ENCODE results near the gene IQGAP1. TPM values are rescaled to one million over a fixed set of nuclear protein-coding genes. Genes with fewer than 3 reads are reported as not detected.

The IQGAP1 gene
- total and polyA plus RNA-seq, 2 donors (not counting 1 experiment from before 2014, with no cell fraction given), result 222 to 270 TPM

DNA sequence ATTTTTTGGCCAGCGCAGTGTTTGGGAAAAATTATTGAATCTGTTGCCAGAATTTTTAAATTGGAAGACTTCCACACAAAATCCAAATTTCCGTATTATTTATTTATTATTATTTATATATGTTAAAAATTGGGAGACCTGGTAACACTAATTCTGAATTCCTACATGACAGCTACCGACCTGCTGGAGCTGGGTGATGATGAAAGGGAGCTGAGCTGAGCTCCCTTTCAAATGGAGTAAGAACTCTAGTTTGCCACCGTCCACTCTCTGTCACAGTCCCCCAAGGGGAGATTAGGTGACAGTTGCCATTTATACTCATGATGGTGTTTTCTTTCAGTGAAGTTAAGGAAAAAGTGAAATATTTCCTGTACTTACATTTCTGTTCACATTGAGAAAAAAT, 143.1 kb downstream of the IQGAP1 start:
- no peaks in the 10 kb centered on the region for H3K36me3 ChIP-seq (ENCODE audit: control insufficient read depth, insufficient read depth, low read length)
- DNase-seq (ENCODE audit: low read depth in 2 of 2), result no peak
- TF ChIP-seq, protein P1, sequence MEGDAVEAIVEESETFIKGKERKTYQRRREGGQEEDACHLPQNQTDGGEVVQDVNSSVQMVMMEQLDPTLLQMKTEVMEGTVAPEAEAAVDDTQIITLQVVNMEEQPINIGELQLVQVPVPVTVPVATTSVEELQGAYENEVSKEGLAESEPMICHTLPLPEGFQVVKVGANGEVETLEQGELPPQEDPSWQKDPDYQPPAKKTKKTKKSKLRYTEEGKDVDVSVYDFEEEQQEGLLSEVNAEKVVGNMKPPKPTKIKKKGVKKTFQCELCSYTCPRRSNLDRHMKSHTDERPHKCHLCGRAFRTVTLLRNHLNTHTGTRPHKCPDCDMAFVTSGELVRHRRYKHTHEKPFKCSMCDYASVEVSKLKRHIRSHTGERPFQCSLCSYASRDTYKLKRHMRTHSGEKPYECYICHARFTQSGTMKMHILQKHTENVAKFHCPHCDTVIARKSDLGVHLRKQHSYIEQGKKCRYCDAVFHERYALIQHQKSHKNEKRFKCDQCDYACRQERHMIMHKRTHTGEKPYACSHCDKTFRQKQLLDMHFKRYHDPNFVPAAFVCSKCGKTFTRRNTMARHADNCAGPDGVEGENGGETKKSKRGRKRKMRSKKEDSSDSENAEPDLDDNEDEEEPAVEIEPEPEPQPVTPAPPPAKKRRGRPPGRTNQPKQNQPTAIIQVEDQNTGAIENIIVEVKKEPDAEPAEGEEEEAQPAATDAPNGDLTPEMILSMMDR (conservative IDR thresholded peaks at IDR 0.05 in 1 of 2, IDR thresholded peaks at IDR 0.05 in 1 of 2; ENCODE audit: low read depth in 1 of 2, low read length in 2 of 2), result no peak
- TF ChIP-seq EZH2 (IDR thresholded peaks at IDR 0.05; ENCODE audit: low read length, missing control alignments), result no peak
- H3K79me2 ChIP-seq (ENCODE audit: control insufficient read depth, insufficient read depth, low read length), result peaks cover 47% of the 10 kb centered on the region
- H3K27me3 ChIP-seq (ENCODE audit: control insufficient read depth, insufficient read depth, low read length), result no peaks in the 10 kb centered on the region
- peak overlapping the region; percentile 85 for H3K4me2 ChIP-seq (ENCODE audit: extremely low read depth, insufficient read depth, low read length)
- no peak overlapping the region for H3K9ac ChIP-seq (ENCODE audit: insufficient read depth, low read length)
- no peaks in the 10 kb centered on the region for H3K9me3 ChIP-seq (ENCODE audit: control insufficient read depth, insufficient read depth, low read depth, low read length)
- no peak overlapping the region for H2AFZ ChIP-seq (ENCODE audit: low read length)
- H3K27ac ChIP-seq (ENCODE audit: insufficient read depth, low read length), result no peak overlapping the region
- H3K4me3 ChIP-seq (replicated peaks in 1 of 4; ENCODE audit: control extremely low read depth in 1 of 4, insufficient read depth in 1 of 4, low read depth in 3 of 4, low read length in 4 of 4), result peak overlapping the region; percentile 81 to 94 (median 88)
- H4K20me1 ChIP-seq (ENCODE audit: control insufficient read depth, extremely low read depth, insufficient read depth, low read length), result no peaks in the 10 kb centered on the region
- H3K4me1 ChIP-seq (ENCODE audit: control insufficient read depth, extremely low read depth, insufficient read depth, low read length), result peaks cover 4% of the 10 kb centered on the region

GRCh38 chr15:90535254-90535653, 147.2 kb downstream of the IQGAP1 start:
- H3K4me2 ChIP-seq (ENCODE audit: extremely low read depth, insufficient read depth, low read length), result no peak overlapping the region
- no peaks in the 10 kb centered on the region for H4K20me1 ChIP-seq (ENCODE audit: control insufficient read depth, extremely low read depth, insufficient read depth, low read length)
- H3K9me3 ChIP-seq (ENCODE audit: control insufficient read depth, insufficient read depth, low read depth, low read length), result no peaks in the 10 kb centered on the region
- H3K4me1 ChIP-seq (ENCODE audit: control insufficient read depth, extremely low read depth, insufficient read depth, low read length), result no peaks in the 10 kb centered on the region
- H3K27ac ChIP-seq (ENCODE audit: insufficient read depth, low read length), result no peak overlapping the region
- peaks cover 64% of the 10 kb centered on the region for H3K79me2 ChIP-seq (ENCODE audit: control insufficient read depth, insufficient read depth, low read length)
- no peaks in the 10 kb centered on the region for H3K27me3 ChIP-seq (ENCODE audit: control insufficient read depth, insufficient read depth, low read length)
- no peak overlapping the region for H3K4me3 ChIP-seq (replicated peaks in 1 of 4; ENCODE audit: control extremely low read depth in 1 of 4, insufficient read depth in 1 of 4, low read depth in 3 of 4, low read length in 4 of 4)
- no peak for DNase-seq (ENCODE audit: low read depth in 2 of 2)
- H3K36me3 ChIP-seq (ENCODE audit: control insufficient read depth, insufficient read depth, low read length), result no peaks in the 10 kb centered on the region
- H3K9ac ChIP-seq (ENCODE audit: insufficient read depth, low read length), result no peak overlapping the region
- no peak for TF ChIP-seq EZH2 (IDR thresholded peaks at IDR 0.05; ENCODE audit: low read length, missing control alignments)
- TF ChIP-seq, protein P1 (conservative IDR thresholded peaks at IDR 0.05 in 1 of 2, IDR thresholded peaks at IDR 0.05 in 1 of 2; ENCODE audit: low read depth in 1 of 2, low read length in 2 of 2), result no peak
- no peak overlapping the region for H2AFZ ChIP-seq (ENCODE audit: low read length)

GRCh38 chr15:90539789-90540188, 151.7 kb downstream of the IQGAP1 start:
- H3K9me3 ChIP-seq (ENCODE audit: control insufficient read depth, insufficient read depth, low read depth, low read length), result no peaks in the 10 kb centered on the region
- H3K79me2 ChIP-seq (ENCODE audit: control insufficient read depth, insufficient read depth, low read length), result peaks cover 28% of the 10 kb centered on the region

More at GRCh38 chr15:90539789-90540188, 151.7 kb downstream of the IQGAP1 start:
- Histone ChIP-seq H3K4me1 (ENCODE audit: control insufficient read depth, extremely low read depth, insufficient read depth, low read length) (no peaks in the 10 kb centered on the region), H3K27me3 (ENCODE audit: control insufficient read depth, insufficient read depth, low read length) (no peaks in the 10 kb centered on the region), H3K9ac (ENCODE audit: insufficient read depth, low read length) (no peak overlapping the region), H3K4me3 (replicated peaks in 1 of 4; ENCODE audit: control extremely low read depth in 1 of 4, insufficient read depth in 1 of 4, low read depth in 3 of 4, low read length in 4 of 4) (no peak overlapping the region), H2AFZ (ENCODE audit: low read length) (no peak overlapping the region), H3K27ac (ENCODE audit: insufficient read depth, low read length) (no peak overlapping the region), H3K36me3 (ENCODE audit: control insufficient read depth, insufficient read depth, low read length) (no peaks in the 10 kb centered on the region), H4K20me1 (ENCODE audit: control insufficient read depth, extremely low read depth, insufficient read depth, low read length) (no peaks in the 10 kb centered on the region), H3K4me2 (ENCODE audit: extremely low read depth, insufficient read depth, low read length) (no peak overlapping the region)
- TF ChIP-seq EZH2 (IDR thresholded peaks at IDR 0.05; ENCODE audit: low read length, missing control alignments), result no peak
- TF ChIP-seq, protein P1 (conservative IDR thresholded peaks at IDR 0.05 in 1 of 2, IDR thresholded peaks at IDR 0.05 in 1 of 2; ENCODE audit: low read depth in 1 of 2, low read length in 2 of 2), result no peak
- DNase-seq (ENCODE audit: low read depth in 2 of 2), result no peak
